HPDE6-E6E7 (cell line): ENCODE results near the gene PC.

ENCODE experiments used
- DNase-seq: peaks from one replicate; pipeline ENCODE4 v3.0.0; 2011; ENCODE audit warnings: missing footprints; ENCODE audit errors: extremely low spot score

Gene PC

DNA sequence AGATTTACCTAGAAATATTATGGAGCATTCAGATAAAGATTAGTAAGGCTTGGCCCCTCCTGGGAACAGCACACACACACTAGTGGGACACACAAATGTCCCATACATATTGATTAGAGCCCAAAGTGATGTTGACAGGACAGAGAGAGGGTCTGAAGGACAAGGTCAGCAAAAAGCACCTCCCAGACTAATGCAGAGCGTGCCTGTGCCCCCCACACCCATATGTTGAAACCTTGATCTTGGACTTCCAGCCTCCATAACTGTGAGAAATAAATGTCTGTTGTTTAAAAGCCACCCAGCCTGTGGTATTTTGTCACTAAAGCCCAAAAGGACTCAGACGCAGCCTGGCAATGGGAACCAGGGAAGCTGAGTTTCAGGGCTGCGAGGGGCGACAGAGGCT lies 73.7 kb downstream of the PC start:
- DNase-seq, result no peak

DNA sequence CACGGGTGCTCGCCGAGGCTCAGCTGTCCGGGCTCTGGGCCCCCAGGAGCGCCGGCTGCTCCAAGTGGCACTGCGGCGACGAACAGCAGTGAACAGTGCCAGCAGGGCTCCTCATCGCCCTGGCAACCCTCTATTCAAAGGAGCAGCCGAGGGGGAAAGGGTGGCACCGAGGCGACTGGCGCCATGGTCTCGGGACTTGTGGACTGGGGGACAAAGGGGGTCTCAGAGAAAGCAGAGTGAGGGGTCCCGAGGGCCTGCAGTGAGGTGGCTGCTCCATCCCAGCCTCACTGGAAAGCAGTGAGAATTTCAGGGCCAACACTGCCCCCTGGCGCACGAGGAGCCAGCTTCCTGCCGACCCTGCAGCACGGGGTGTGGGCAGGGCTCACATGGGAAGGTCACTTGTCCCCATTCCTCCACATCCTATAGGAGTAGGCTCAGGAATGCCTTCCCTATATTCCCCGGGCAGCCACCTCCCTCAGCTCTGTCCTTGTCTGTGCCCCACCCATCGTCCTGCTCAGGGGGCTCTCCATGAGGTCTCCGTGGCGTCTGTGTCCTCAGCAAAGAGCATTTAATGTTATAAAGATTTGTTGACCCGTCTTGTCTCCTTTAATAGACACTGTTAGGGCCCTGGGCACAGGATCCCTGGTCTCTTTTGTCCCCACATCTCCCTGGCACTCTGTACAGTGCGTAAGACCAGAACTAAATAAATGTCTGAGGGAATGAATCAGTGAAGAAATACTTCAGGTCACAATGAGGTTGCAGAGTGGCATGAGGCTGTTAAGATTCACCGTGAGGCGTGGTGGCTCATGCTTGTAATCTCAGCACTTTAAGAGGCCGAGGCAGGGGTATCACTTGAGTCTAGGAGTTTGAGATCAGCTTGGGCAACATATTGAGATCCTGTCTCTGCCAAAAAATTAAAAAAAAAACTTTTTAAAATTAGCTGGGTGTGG lies 74.9 kb downstream of the PC start:
- peak; percentile 43 for DNase-seq

DNA sequence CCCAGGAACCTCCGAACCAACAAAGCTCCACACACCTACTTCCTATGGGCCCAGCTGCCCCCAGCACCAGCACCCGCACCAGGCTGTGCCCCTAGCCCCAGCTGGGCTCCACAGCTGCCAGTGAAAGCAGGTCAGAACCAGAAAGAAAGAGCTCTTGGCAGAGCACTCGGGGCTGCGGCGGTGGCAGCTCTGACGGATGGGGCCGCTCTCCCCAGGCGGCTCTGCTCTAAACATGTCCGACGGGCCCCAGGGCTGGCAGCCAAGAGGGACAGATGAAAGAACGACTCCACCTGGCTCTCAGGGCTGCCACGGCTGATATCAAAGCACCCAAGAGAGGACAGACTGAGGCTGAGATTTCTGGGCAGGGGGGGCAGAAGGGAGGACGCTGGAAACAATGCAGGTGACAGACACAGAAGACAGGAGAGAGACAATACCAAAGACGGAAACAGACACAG lies 75.6 kb downstream of the PC start:
- no peak for DNase-seq

DNA sequence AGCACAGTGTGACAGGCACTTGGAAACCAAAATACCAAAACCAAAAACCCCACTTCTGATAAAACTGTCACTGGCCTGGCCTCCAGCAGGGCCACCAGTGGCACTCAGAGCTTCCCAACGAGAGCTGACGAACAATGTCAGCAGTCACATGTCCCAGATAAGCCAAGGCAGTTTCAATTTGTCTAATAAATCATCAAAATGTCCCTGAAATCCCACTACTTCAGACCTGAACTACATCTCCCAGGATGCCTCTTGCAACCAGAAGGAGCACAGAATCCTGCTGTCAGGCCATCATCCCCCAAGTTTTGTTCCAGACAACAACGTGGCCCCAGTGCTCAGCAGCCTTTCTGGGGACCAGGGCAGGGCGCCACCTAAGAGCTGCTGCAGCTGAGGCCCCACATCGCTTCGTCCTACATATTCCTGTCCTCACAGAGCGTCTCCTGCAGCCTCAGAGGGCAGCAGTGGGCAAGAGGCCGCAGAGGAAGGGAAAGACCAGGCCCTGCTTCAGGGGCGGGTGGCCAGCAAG lies 76.2 kb downstream of the PC start:
- DNase-seq, result no peak

DNA sequence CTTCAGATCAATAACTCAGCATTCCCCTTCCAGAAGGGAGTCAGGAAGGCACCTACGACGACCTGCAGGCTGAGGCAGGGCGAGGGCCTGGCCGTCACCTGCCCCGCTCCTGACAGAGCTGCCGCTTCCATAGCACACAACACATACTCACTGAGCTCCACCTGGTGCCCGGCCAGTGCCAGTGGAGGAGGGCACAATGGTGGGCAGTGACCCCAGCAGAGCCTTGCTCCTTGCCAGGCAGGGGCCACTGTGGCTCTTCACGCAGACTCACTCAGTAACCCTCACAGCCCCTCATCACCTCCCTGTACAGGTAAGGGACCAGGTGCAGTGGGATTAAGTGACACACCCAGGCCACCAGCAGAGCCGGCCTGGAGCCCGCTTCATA lies 76.7 kb downstream of the PC start:
- DNase-seq, result no peak

DNA sequence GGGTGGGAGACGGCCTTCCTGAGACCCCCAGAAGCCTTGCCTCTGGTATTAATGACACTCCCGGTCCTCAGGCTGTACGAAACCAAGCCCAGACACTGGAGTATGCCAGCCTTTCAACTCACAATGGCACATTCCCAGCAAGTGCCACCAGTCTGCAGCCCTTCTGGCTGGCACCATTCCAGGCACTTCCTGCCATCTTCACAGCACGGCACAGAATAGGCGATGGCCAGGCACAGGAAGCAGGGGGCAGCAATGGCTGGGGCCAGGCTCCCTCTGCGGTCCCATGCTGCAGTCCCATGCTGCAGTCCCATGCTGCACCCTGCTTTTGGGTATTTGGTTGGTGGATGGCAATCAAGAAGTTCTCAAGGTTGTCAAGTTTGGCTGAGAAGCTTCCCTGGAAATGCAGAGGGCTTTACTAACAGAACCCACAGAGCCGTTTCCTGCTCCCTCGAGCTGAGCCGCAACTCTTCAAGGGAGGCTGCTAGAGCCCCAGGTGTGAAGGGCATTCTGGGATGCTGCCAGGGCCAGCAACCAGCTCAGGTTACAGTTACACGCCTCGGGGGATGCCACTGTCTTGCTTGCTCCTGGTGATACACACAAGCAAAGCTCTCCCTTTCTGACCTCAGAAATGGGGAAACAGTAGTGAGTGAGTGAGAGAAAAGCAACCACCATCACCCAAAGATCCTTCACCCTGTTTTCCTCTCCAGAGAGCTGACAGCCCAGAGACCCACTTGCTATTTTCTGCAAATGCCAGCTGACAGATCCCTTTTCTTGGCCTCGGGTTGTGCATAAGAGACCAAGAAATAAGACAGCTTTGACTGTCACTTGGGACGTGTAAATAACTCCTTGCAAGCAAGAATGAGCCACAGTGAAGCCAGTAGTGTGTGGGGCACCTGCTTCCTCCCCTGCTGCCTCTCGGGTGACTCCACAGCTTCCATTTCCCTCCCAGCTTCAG lies 77.4 kb downstream of the PC start:
- peak; percentile 66 for DNase-seq

DNA sequence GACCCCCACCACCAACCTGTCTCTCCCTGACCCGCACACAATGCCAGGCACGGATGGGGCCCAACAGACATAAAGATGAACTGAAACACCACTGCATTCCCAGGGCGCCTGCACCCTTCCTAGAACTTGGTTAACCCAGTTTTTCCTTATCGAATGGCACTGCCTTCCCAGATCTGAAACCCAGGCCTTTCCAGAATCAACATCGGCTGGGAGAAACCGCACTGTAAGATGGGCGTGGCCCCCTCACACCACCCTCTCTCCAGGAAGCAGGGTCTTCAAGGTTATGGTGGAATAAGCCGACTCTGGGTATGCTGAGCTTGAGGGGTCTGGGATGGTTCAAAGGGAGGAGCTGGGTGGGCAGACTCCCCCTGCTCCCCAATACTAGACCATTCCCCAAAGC lies 78.2 kb downstream of the PC start:
- DNase-seq, result no peak

DNA sequence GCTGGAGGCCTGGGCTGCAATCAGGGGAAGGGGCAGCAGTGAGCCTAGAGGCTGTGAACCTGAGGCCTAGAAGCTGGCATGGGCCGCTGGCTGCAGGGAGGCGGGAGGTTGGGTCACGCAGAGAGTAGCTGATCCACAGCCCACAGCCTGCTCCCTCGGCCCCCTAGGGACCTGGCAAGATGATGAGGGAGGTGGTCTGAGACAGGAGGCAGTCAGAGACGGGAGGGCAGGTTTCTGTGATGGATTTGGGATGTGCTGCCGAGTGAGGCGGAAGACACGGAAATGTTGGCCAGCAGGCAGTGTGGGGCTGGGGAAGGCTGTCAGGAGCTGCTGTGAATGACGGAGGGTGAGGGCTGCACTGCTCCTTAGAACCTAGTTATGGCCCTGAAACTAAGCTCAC lies 78.6 kb downstream of the PC start:
- DNase-seq, result no peak

DNA sequence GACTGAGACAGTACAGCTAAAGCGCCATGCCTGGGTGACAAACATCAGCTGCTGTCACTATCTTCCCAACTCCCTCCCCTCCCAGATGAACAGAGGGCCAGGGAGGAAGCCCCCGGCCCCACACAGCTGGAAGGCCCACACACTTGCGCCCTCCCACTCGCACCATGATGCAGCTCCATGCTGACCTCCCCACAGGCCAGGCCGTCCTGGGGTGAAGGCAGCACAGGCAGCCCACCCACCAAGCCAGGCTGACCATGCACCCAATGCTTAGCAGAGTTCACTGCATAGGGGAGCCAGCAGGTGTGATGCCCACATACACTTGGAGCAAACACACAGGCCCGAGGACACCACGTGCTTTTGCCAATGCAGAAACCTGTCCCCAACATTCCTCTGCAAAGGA lies 79.2 kb downstream of the PC start:
- no peak for DNase-seq

DNA sequence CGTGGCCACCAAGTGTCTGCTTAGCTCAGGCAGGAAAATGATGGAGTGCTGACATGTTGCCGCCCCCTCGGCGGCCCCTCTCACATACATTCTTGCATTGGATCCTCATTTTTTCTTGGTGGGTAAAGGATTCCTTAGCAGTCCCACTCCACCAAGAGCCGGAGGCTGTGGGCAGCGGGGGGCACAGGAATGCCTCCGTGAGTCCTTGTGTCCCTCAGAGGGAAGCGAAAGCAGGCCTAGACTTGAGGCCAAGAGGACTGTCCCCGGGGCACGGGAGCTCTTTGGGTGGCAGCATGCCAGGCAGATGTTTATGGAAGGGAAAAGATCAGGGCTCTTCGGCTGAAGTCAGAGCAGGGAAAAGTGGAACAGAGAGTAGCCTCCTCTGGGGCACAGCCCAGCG lies 79.7 kb downstream of the PC start:
- DNase-seq, result no peak

DNA sequence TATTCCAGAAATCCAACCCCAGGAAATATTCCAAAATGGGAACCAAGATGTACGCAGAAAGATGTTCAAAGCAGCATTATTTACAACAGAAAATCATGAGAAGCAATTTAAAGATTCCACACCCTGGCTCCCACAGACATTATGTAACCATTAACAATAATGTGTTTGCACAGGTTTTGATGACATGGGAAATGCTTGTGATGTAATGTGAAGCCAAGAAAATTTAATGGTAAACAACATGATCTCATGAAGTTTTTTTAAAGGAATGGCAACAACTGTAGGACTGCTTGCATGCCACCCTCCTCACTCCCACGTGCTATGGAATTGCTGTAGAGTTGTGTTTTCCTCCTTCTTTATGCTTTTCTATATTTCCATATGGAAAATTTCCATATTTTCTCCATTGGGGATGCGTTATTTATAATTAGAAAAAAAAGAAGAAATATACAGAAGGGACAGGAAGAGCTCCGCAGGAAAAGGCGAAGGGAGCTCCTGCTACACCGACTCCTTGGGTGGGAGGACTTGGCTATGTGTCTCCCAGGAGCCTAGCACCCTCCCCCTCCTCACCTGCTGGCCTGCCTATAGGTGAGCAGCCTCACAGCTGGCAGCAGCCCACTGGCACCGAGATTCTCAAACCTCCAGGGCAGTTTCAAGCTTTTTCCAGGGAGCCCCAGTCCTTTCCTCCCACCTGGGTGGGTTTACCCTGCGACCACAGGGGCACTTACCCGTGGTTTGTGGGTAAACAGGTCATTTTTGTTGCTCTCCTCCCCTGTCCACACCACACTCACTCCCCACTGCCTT lies 80.4 kb downstream of the PC start:
- DNase-seq, result no peak

DNA sequence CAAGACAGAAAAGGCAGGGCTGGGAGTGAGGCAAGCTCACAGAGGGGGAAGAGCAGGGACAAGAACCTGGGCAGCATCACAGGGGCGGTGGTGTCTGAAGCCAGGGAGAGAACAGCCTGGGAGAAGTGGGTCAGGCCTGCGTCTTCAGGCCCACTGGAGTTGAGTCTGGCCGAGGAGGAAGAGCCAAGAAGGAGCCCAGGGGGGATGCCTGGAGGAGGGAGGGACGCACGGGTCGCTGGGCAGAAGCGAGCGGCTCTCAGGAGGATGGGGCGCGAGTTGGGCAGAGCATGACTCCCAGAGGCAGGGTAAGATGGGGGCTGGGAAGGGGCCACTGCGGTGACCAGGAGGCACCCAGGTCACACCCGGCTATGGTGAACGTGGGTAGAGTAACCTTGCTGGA lies 82.8 kb downstream of the PC start:
- no peak for DNase-seq

DNA sequence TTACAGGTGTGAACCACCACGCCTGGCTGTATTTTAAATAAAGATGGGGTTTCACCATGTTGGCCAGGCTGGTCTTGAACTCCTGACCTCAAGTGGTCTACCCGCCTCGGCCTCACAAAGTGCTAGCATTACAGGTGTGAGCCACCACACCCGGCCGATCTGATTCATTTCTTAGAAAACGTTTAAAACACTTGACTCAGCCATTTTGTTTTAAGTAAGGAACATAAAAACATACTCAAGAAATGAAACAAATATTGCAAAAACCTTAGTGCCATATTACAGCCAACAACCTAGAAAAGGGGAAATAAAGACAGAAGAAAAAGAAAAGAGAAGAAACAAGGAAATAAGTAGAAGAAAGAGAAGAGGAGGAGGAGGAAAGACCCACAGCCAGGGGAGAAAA lies 84.0 kb downstream of the PC start:
- DNase-seq, result no peak

DNA sequence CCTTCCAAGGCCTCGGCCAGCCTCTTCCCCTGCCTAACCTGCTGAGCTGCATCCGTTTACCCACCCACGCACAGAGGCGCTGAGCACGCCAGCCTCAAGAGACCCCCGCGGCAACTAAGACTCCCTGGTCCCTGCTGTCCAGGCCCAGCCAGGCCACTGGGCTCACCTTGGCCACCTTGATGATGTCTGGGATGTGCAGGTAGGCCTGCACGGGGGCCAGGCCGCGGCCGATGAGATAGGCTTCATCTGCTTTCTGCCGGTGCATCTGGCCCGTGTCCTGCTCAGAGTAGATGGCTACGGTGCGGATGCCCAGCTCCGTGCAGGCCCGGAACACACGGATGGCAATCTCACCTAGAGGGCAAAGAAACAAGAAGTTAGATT lies 86.7 kb downstream of the PC start:
- DNase-seq, result no peak

DNA sequence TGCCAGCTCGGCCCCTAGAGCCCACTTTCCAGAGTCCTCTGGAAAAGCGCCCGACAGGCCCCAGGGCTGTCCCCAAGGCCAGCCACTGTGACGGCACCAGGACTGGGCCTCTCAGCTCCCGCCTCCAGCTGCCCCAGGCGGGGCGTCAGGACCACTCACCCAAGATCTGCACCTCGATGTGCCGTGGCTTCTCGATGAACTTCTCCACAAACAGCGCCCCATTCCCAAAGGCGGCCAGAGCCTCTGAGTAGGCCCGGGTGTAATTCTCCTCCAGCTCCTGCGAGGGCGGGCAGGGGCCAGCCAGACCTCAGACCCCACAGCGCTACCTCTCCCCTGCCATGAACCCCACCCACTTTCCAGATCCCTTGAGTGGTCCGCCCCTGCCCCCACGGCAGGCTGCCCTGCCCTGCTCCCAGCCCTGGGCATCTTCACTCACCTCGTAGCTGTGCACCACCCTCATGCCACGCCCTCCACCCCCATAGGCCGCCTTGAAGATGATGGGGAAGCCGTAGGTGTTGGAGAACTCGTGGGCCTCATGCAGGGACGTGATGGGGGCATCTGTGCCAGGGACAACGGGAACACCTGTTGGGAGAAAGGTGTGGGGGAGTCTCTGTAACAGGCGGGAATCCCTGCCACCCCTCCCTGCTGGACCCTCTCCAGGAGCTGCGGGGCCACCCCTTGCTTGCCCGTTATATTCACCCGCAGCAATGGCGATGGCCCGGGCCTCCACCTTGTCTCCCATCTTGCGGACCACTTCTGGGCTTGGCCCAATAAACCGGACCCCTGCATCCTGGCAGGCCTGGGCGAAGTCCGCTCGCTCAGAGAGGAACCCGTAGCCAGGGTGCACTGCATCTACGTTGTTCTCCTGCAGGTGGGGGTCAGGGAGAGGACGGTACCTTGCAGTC lies 87.3 kb downstream of the PC start:
- DNase-seq, result no peak

DNA sequence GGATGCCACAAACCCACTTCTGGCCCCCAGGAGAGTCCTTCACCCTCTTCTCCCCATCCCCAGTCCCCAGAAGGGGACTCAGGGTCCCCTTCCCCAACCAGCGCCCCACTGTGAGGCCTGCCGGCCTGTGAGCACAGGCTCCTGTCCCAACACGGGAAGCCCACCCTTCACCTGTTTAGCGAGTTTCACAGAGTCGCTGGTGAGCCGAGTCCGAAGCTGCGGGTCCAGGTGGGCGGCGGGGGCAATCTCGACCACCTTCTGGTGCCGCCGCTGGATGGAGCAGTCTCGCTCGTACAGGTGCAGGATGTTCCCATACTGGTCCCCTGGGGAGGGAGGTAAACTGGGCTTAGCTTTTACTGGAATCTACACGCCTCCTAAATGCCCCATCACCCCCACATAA lies 88.1 kb downstream of the PC start:
- DNase-seq, result no peak

DNA sequence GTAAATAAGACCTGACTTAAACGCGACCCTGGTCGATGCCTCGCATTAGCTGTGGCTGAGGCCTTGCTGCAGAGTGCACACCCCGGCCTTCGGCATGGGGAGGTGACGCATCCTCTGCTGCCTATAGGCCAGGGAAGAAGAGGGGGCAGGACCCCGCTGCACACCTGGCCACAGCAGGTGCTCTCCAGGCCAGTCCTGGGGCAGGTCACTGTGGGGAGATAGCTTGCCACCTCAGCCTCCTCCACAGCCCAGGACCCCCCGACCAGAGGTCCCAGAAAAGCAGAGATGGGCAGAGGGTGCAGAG lies 88.7 kb downstream of the PC start:
- DNase-seq, result no peak

DNA sequence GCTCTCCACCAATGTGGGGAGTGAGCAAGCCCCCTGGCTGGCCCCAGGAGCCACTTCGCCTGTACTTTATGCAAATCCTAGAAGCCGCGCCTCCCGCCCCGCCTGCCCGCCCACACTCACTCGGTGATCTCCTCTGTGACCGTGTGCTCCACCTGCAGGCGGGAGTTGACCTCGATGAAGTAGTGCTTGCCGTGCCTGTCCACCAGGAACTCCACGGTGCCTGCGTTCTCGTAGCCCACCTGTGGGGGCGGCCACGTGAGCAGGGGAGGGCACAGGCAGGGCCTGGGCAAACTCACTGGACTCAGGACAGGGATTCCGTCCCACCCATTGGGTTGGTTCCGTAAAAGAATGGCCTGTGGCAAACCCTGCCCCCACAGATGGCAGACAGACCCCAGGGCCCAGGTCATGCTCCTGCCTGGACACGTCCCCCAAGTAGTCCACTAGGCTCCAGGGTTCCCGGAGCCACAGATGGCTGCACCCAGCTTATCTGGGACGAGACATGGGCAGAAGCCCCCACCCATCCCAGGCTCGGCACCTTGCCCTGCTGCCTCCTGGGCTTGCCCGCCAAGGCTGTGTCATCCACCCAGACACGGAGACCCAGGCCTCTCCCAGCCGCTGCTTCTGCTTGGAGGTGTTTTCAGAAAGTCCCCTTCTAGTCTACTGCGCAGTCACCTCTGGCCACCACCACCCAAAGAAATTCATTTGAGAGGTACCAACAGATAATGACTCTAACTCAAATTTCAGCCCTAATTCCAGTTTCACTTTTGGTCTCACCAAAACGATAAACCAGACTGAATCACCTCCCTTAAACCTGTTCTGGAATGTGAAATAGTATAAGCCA lies 89.2 kb downstream of the PC start:
- peak; percentile 40 for DNase-seq

DNA sequence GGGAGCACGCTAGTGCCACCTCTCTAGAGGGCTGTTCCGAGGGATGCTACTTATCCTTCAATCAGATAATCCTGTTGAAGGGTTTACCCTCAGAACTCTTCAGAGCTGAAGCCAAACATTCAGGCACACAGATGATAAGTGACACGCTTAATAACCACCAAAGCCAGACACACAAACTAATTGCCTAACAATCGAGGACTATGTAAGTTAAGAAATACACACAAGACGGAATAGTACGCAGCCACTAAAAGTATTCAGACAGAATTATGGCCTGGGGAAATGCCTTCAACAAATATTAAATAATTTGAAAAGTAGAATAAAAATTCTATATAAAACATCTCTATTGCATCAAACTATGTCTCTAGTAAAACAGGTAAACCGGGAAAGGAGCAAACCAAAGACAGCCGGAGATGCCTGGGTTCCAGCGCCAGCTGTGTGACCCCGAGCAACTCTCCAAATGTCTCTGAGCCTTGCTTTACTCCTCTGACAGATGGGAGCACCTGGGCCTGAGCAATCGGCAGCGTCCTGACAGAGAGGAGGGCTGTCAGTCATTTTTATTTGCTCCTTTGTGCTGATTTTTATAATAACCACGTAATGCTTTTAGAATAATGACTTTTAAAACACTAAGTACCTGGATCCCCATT lies 90.0 kb downstream of the PC start:
- no peak for DNase-seq
